Endothelial cell of umbilical vein (primary cell): ENCODE measurements around the gene PATE3. TPM values are rescaled to one million over a fixed set of nuclear protein-coding genes. Genes with fewer than 3 reads are reported as not detected.

Experiments used
- BruUV-seq: library from RNA; stranded (reverse); fragments of 400-500 nt; replicated peaks from 2 replicates; lab custom pipeline; 2021; lab: Mats Ljungman, UMichigan
- CTCF ChIA-PET: fragments of 300-600, 350-600 bp; sonication (Branson Sonifier 250); formaldehyde crosslinking; loops from one replicate; lab custom pipeline; 2021; ENCODE audit warnings: antibody characterized with exemption, inconsistent platforms; lab: Charles Lee
- POLR2A ChIA-PET: fragments of 300-600, 350-600 bp; sonication (Branson Sonifier 250); formaldehyde crosslinking; loops from one replicate; lab custom pipeline; 2021; ENCODE audit warnings: antibody characterized with exemption, inconsistent platforms; lab: Charles Lee
- DNase-seq: peaks from one replicate; pipeline ENCODE4 v3.0.0-alpha.2; 2011; ENCODE audit warnings: low read depth, low spot score
- FAIRE-seq: peaks from 2 replicates; lab custom pipeline; 2011; peaks lifted over from hg19 to GRCh38; lab: Jason Lieb, UNC
- H2AFZ ChIP-seq: 2 replicates; pipeline ENCODE4 v1.6.0; 2012; ENCODE audit warnings: low read depth, low read length, control low read depth, inconsistent platforms
- H3K27ac ChIP-seq: 2 replicates; pipeline ENCODE4 v1.5.1; 2011; ENCODE audit warnings: low read depth, mild to moderate bottlenecking, control low read depth, low read length, moderate library complexity; ENCODE audit not compliant: insufficient read depth
- H3K27me3 ChIP-seq, 2 experiments: 2 replicates each; pipeline versions ENCODE4 v1.6.0 to v1.6.1; 2011; ENCODE audit warnings: low read length in 2 of 2, mixed read lengths in 1 of 2; ENCODE audit not compliant: control insufficient read depth in 2 of 2, insufficient read depth in 2 of 2
- H3K36me3 ChIP-seq, 2 experiments: 2 replicates in 1 of 2; 3 replicates in 1 of 2; pipeline ENCODE4 v1.5.1; 2011; ENCODE audit warnings: low read length in 2 of 2, mild to moderate bottlenecking in 1 of 2, moderate library complexity in 1 of 2; ENCODE audit not compliant: control insufficient read depth in 2 of 2, insufficient read depth in 2 of 2; ENCODE audit errors: extremely low read depth in 1 of 2
- H3K4me1 ChIP-seq: 3 replicates; pipeline ENCODE4 v1.5.1; 2011; ENCODE audit warnings: mild to moderate bottlenecking, low read length; ENCODE audit not compliant: control insufficient read depth, insufficient read depth; ENCODE audit errors: extremely low read depth
- H3K4me2 ChIP-seq: 2 replicates; pipeline ENCODE4 v1.6.1; 2011; ENCODE audit warnings: low read length, control low read depth, mixed read lengths; ENCODE audit not compliant: insufficient read depth
- H3K4me3 ChIP-seq, 3 experiments: fragments of 200-600 bp in 1 of 3; sonication (generic), shearing (Covaris generic) in 1 of 3; replicated peaks in 1 of 3; 2 replicates each; pipeline ENCODE4 v1.5.1; 2011 to 2016; ENCODE audit warnings: control low read depth in 3 of 3, low read length in 3 of 3, mild to moderate bottlenecking in 2 of 3, inconsistent platforms in 1 of 3, low read depth in 1 of 3, moderate library complexity in 1 of 3; ENCODE audit not compliant: insufficient read depth in 1 of 3
- H3K79me2 ChIP-seq: 2 replicates; pipeline ENCODE4 v1.6.0; 2012; ENCODE audit warnings: low read length, inconsistent platforms; ENCODE audit not compliant: control insufficient read depth, insufficient read depth
- H3K9ac ChIP-seq: replicated peaks from 2 replicates; pipeline ENCODE3; 2011; ENCODE audit warnings: low read length, control low read depth; ENCODE audit not compliant: insufficient read depth; ENCODE audit errors: extremely low read depth
- H3K9me1 ChIP-seq: replicated peaks from 3 replicates; pipeline ENCODE4 v1.6.0; 2011; ENCODE audit warnings: mild to moderate bottlenecking, low read length; ENCODE audit not compliant: control insufficient read depth, insufficient read depth; ENCODE audit errors: extremely low read depth
- H3K9me3 ChIP-seq: replicated peaks from 2 replicates; pipeline ENCODE4 v1.5.1; 2012; ENCODE audit warnings: low read length, inconsistent platforms; ENCODE audit not compliant: control insufficient read depth, insufficient read depth
- H4K20me1 ChIP-seq: replicated peaks from 2 replicates; pipeline ENCODE3; 2011; ENCODE audit warnings: mild to moderate bottlenecking, low read length; ENCODE audit not compliant: control insufficient read depth, insufficient read depth; ENCODE audit errors: extremely low read depth
- CTCF ChIP-seq, 2 donors: IDR thresholded peaks; 1 replicate in 1 of 2; 2 replicates in 1 of 2; pipeline ENCODE4 v1.5.1; 2011; ENCODE audit warnings: low read length in 2 of 2, mild to moderate bottlenecking in 2 of 2, moderate library complexity in 2 of 2, control low read depth in 1 of 2, inconsistent platforms in 1 of 2, low read depth in 1 of 2; ENCODE audit not compliant: insufficient read depth in 1 of 2; ENCODE audit errors: extremely low read depth in 1 of 2
- EZH2 ChIP-seq: IDR thresholded peaks from 2 replicates; pipeline ENCODE4 v1.6.1; 2012; ENCODE audit warnings: borderline replicate concordance, low read depth, mild to moderate bottlenecking, moderate library complexity, low read length, inconsistent platforms; ENCODE audit not compliant: severe bottlenecking
- FOS ChIP-seq: IDR thresholded peaks from 2 replicates; pipeline ENCODE4 v1.6.1; 2011; ENCODE audit warnings: mild to moderate bottlenecking, low read length, moderate library complexity, borderline replicate concordance; ENCODE audit not compliant: insufficient read depth
- GATA2 ChIP-seq: IDR thresholded peaks from 2 replicates; pipeline ENCODE4 v1.7.0; 2011; ENCODE audit warnings: low read depth, mild to moderate bottlenecking, moderate library complexity, mixed read lengths, low read length; ENCODE audit not compliant: insufficient read length, insufficient read depth
- JUN ChIP-seq: IDR thresholded peaks from 2 replicates; pipeline ENCODE4 v1.6.1; 2011; ENCODE audit warnings: borderline replicate concordance, low read depth; ENCODE audit not compliant: insufficient read length, insufficient read depth
- MYC ChIP-seq: IDR thresholded peaks from one replicate; pipeline ENCODE4 v1.6.1; 2011; ENCODE audit warnings: mild to moderate bottlenecking, low read depth, low read length
- POLR2A ChIP-seq: IDR thresholded peaks from 2 replicates; pipeline ENCODE4 v1.6.1; 2012; ENCODE audit warnings: low read depth, mild to moderate bottlenecking, control low read depth, low read length
- POLR2AphosphoS5 ChIP-seq: IDR thresholded peaks from 2 replicates; pipeline ENCODE4 v1.6.1; 2012; ENCODE audit warnings: low read depth, mild to moderate bottlenecking, control low read depth, low read length, moderate library complexity; ENCODE audit not compliant: insufficient read depth
- dilution Hi-C: fragments of 300-500 bp; cut with MboI; formaldehyde crosslinking; loops from one replicate; pipeline ENCODE4 v1.15.0; 2019; ENCODE audit warnings: low sequenced_read_pairs; ENCODE audit not compliant: extremely low pct_ligation_motif_present
- intact Hi-C: fragments of 100-400 bp; cut with micrococcal nuclease; formaldehyde crosslinking; loops from one replicate; pipeline ENCODE4 v1.10.0; 2022
- polyA plus RNA-seq, 4 experiments: library from polyadenylated mRNA; depleted of rRNA in 3 of 4; stranded (reverse) in 3 of 4; unstranded in 1 of 4; fragments of >200 nt; gene quantifications; 2 replicates each; pipeline versions ENCODE4 v1.2.1 to v1.2.3, GENCODE V29; 2011 to 2012; ENCODE audit warnings: missing spikeins in 1 of 4
- total RNA-seq: library from RNA; stranded (reverse); gene quantifications from 2 replicates; pipeline ENCODE4 v1.2.3, GENCODE V29; 2021
- TF ChIP-seq, protein P1 (sequence below): IDR thresholded peaks from 2 replicates; pipeline ENCODE4 v1.6.1; 2011; ENCODE audit not compliant: insufficient read depth, insufficient read length

PATE3 gene
- total and polyA plus RNA-seq, 2 donors (not counting 3 experiments of a cell fraction or from before 2014, with no cell fraction given), result not detected

DNA sequence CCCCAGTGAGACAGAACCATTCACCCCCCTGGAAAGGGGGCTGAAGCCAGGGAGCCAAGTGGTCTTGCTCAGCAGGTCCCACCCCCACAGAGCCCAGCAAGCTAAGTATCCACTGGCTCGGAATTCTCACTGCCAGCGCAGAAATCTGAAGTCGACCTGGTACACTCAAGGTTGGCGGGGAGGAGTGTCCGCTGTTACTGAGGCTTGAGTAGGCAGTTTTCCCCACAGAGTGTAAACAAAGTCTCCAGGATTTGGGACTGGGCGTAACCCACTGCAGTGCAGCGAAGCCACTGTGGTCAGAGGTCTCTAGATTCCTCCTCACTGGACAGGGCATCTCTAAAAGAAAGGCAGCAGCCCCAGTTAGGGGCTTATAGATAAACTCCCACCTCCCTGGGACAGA is 31.9 kb upstream of the PATE3 start:
- Histone ChIP-seq H2AFZ (no peak overlapping the region), H3K27me3 (no peaks in the 10 kb centered on the region), H3K27ac (no peak overlapping the region), H3K9me1 (no peaks in the 10 kb centered on the region), H4K20me1 (no peaks in the 10 kb centered on the region), H3K9me3 (no peaks in the 10 kb centered on the region), H3K4me3 (no peak overlapping the region), H3K4me1 (no peaks in the 10 kb centered on the region), H3K79me2 (no peaks in the 10 kb centered on the region), H3K9ac (no peak overlapping the region), H3K36me3 (no peaks in the 10 kb centered on the region), H3K4me2 (no peak overlapping the region)
- ChIA-PET POLR2A (no interaction called here), CTCF (no interaction called here)
- BruUV-seq, result no TSS peak
- dilution Hi-C loops (no loop called here), intact Hi-C loops (no loop called here)
- FAIRE-seq (no peak), DNase-seq (no peak)
- no peak for TF ChIP-seq GATA2
- no peak for TF ChIP-seq JUN
- TF ChIP-seq POLR2AphosphoS5, result no peak
- TF ChIP-seq, protein P1, sequence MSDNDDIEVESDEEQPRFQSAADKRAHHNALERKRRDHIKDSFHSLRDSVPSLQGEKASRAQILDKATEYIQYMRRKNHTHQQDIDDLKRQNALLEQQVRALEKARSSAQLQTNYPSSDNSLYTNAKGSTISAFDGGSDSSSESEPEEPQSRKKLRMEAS, result no peak
- no peak for TF ChIP-seq POLR2A
- no peak for TF ChIP-seq MYC
- TF ChIP-seq EZH2, result no peak
- TF ChIP-seq FOS, result no peak
- no peak for TF ChIP-seq CTCF (IDR thresholded peaks at IDR 0.05; ENCODE audit: extremely low read depth in 1 of 2, insufficient read depth in 1 of 2, low read depth in 1 of 2, low read length in 2 of 2)
